Suprapubic skin (tissue), 3 donors: Measurements from ENCODE around the gene PDE4C.

ENCODE experiments used
- EP300 ChIP-seq: sonication (generic); formaldehyde crosslinking; IDR thresholded peaks from one replicate; pipeline ENCODE4 v1.6.1; 2017; ENCODE audit warnings: antibody characterized with exemption
- POLR2A ChIP-seq, 2 donors: fragments of 450-650 bp; IDR thresholded peaks; one replicate each; pipeline ENCODE4 v1.6.1; 2017; ENCODE audit warnings: antibody characterized with exemption in 2 of 2, mild to moderate bottlenecking in 2 of 2, moderate library complexity in 2 of 2
- TF ChIP-seq, protein P1 (sequence below), 2 donors: fragments of 200-600 bp in 1 of 2; fragments of 450-650 bp in 1 of 2; sonication (generic) in 1 of 2; IDR thresholded peaks; one replicate each; pipeline ENCODE4 v1.5.1; 2016 to 2019; ENCODE audit warnings: antibody characterized with exemption in 2 of 2, mild to moderate bottlenecking in 1 of 2, moderate library complexity in 1 of 2

DNA sequence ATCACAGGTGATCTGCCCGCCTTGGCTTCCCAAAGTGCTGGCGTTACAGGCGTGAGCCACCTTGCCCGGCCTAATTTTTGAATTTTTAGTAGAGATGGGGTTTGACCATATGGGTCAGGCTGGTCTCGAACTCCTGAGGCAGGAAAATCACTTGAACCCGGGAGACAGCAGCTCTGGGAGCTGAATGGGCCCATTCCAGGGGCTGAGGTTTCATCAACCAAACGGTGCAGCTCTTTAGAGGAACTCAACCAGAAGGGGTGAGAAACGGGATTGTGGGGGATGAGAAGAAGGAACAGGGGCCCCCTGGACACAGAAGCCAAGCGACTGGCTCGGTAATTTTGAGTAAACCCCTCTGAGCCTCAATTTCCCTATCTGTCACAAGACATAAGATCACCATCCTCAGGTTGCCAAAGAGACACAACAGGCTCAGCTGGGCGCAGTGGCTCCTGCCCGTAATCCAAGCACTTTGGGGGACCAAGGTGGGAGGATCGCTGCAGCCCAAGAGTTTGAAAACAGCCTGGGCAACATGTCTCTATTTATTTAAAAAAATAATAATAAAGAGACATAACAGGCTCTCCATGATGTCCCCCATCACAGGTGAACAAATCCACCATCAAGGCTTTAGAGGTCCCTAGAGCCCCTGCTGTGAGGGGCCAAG lies 47.5 kb upstream of the PDE4C start:
- TF ChIP-seq, protein P1, sequence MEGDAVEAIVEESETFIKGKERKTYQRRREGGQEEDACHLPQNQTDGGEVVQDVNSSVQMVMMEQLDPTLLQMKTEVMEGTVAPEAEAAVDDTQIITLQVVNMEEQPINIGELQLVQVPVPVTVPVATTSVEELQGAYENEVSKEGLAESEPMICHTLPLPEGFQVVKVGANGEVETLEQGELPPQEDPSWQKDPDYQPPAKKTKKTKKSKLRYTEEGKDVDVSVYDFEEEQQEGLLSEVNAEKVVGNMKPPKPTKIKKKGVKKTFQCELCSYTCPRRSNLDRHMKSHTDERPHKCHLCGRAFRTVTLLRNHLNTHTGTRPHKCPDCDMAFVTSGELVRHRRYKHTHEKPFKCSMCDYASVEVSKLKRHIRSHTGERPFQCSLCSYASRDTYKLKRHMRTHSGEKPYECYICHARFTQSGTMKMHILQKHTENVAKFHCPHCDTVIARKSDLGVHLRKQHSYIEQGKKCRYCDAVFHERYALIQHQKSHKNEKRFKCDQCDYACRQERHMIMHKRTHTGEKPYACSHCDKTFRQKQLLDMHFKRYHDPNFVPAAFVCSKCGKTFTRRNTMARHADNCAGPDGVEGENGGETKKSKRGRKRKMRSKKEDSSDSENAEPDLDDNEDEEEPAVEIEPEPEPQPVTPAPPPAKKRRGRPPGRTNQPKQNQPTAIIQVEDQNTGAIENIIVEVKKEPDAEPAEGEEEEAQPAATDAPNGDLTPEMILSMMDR (IDR thresholded peaks at IDR 0.05), result no peak
- TF ChIP-seq POLR2A (IDR thresholded peaks at IDR 0.05), result no peak
- TF ChIP-seq EP300, result no peak
